Vagina (tissue), 2 donors: ENCODE measurements around the gene TTL.

ENCODE experiments used
- CTCF ChIP-seq, 3 experiments: fragments of 450-650 bp in 2 of 3; fragments of 200-600 bp in 1 of 3; sonication (generic) in 1 of 3; IDR thresholded peaks; one replicate each; pipeline ENCODE4 v1.5.1; 2017 to 2019; ENCODE audit warnings: antibody characterized with exemption in 3 of 3, mild to moderate bottlenecking in 2 of 3, moderate library complexity in 2 of 3
- POLR2A ChIP-seq, 2 donors: fragments of 450-650 bp; IDR thresholded peaks; one replicate each; pipeline ENCODE4 v1.6.1; 2017; ENCODE audit warnings: antibody characterized with exemption in 2 of 2, mild to moderate bottlenecking in 2 of 2, moderate library complexity in 2 of 2
- POLR2AphosphoS5 ChIP-seq, 2 donors: sonication (generic); formaldehyde crosslinking; IDR thresholded peaks; one replicate each; pipeline ENCODE4 v1.9.0; 2017; ENCODE audit warnings: antibody characterized with exemption in 2 of 2, mild to moderate bottlenecking in 2 of 2, low read depth in 1 of 2; ENCODE audit not compliant: insufficient read depth in 1 of 2

DNA sequence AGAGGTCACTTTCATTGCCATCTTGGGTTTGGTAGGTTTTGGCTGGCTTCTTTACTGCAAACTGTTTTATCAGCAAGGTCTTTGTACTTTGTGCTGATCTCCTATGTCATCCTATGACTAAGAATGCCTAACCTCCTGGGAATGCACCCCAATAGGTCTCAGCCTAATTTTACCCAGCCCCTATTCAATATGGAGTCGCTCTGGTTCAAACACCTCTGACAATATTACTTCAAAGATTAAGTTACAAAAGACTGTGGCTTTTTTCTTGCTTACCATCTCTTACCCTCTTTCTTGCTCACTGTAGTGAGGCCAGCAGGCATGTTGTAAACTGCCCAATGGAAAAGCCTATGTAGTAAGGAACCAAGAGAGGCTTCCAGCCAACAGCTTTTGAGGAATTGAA, 30.6 kb upstream of the TTL start:
- TF ChIP-seq CTCF (IDR thresholded peaks at IDR 0.05) = no peak
- no peak for TF ChIP-seq POLR2AphosphoS5 (IDR thresholded peaks at IDR 0.05; ENCODE audit: insufficient read depth in 1 of 2, low read depth in 1 of 2)
- TF ChIP-seq POLR2A (IDR thresholded peaks at IDR 0.05) = no peak
